NCI-H1048 (cell line): ENCODE results near the gene ZBTB20.

Experiments used
- DNase-seq: peaks from one replicate; lab custom pipeline; 2025; lab: John Stamatoyannopoulos, UW

ZBTB20 gene

GRCh38 chr3:114471478-114471877, 675.6 kb downstream of the ZBTB20 start:
- no peak for DNase-seq

- no peak for DNase-seq
Observed at GRCh38 chr3:114469070-114469469, 678.0 kb downstream of the ZBTB20 start.

- no peak for DNase-seq
Observed at GRCh38 chr3:114466816-114467215, 680.3 kb downstream of the ZBTB20 start.

DNA sequence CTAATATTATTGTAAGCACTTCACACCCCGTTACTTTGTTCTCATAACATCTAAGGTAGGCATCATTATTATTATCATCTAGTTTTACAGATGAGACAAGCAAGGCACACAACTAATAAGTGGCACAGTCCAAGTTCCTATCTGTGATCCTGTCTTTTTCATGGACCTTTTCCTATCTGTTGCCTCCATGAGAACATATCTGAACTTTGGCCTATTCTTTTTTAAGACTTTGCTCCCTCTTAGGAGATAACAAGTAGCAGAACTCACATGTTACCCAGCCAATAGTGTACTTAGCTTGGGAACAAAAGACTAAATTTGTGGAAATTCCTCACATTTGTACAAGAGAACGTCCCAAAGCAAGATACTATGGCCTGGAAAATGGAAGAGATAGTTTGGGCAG, 680.8 kb downstream of the ZBTB20 start:
- no peak for DNase-seq

DNA sequence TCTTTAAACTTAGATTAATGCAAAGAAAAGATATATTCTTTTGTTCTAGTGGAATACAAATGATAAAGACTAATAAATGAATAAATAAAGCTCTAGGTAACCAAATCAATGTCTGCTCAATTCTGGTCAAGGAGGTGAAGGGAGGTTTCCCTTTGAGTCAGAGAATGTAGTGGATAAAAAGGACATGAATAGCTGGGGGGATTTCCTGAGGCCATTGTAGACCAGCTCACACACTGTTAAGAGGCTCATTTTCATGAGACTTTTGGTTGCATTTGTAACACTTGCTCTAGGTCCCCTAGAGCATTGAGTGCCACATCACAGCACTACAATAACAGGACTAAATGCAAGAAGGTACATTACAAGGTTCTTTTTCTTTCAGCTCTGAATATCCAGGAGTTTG, 682.5 kb downstream of the ZBTB20 start:
- no peak for DNase-seq

DNA sequence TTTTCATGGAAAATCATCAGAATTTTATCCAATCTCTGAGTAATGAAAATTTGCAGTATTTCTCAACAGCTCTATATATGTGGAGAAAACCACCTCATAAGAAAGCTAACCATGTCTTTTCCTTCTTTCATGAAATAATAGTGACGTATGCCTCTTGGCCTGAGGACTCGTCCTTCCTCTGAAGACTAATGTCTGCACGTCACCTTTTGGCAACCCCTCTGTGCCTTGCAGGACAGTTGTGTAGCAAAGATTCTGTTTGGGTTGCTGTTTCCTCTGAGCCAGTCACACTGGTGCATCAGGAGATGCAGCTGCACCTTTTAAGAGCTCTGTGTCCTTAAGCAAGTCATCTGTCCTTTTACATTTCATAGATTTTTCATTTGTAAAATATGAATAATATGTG, 684.3 kb downstream of the ZBTB20 start:
- DNase-seq: no peak

DNA sequence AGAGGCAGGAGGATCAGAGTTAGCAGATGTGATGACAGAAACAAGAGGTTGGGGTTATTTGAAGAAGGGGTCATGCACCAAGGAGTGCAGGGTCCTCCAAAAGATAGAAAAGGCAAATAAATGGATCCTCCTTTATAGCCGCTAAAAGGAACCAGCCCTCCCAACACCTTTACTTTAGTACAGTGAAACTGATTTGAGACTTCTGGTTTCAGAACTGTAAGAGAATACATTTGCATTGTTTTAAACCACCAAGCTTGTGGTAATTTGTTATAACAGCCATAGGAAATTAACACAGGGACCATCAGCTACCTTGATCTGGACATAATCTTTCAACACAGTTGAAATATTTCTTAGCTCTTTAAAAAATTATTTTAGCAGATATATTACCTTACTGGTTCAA, 686.6 kb downstream of the ZBTB20 start:
- no peak for DNase-seq

DNA sequence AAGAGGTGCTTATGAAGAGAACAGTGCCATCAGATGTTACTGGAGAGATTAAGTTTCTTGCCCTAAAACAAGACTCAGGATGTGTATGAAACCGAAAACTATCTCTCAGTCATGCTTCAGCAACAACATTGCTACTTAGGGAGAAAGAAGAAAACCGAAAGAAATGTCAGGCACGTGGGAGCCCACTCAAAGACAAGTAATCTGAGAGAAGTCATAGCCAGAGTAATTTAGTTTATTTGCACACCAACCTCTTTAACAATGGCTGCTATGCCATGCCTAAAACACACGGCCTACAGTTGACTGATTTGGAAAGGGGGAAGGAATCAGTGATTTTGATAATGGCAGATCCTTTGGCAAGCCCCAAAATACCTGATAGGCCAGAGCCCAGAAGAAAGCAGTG, 690.3 kb downstream of the ZBTB20 start:
- DNase-seq: no peak

GRCh38 chr3:114455432-114455831, 691.7 kb downstream of the ZBTB20 start:
- DNase-seq: no peak

GRCh38 chr3:114454551-114455251, 692.4 kb downstream of the ZBTB20 start:
- DNase-seq: no peak

DNA sequence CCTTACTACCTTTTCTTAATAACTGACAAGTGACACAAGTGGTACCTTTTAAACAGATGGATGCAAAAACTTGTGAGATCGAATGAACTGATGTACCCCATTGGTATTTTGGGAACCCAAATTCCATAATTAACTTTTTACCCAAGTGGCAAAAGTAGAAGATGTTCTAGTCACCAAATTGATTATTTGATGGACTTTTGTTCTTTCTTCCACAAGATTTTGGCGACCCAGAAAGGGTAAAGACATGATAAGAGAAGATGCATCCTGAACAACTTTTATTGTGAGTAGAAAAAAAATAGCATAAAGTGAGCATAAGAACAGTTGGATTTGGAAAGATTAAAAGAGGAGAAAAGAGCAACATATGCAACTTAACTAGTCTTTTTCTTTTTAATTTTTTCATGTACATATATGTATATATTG, 693.7 kb downstream of the ZBTB20 start:
- DNase-seq: no peak

GRCh38 chr3:114452937-114453336, 694.2 kb downstream of the ZBTB20 start:
- no peak for DNase-seq

GRCh38 chr3:114452256-114452655, 694.8 kb downstream of the ZBTB20 start:
- no peak for DNase-seq

DNA sequence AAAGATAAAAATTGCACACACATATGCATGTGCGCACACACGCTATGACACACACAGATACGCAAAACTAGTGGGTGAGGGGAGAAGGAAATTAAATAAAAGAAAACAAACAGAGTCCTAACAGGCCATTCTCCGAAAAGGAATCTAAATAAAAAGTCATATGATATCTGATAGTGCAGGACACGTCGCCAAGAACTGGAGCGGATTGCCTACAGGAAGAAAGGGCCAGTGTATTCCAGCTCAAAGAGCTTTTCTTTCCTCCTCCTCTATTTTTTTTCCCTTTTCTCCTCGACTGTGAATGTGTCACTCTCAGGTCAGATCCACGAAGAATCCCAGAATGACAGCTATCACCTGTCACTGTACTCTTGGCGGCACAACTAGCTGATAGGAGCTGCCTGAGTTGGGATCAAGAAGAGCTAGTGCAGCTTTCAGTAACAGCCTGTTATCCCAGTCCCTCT, 695.5 kb downstream of the ZBTB20 start:
- peak; percentile 68 for DNase-seq

- DNase-seq: peak; percentile 60
Observed at GRCh38 chr3:114451051-114451451, 696.0 kb downstream of the ZBTB20 start.

GRCh38 chr3:114450008-114450596, 697.0 kb downstream of the ZBTB20 start:
- peak; percentile 48 for DNase-seq

- peak; percentile 25 for DNase-seq
Observed at GRCh38 chr3:114449271-114450007, 697.6 kb downstream of the ZBTB20 start.

- DNase-seq: no peak
Observed at GRCh38 chr3:114447950-114448479, 699.1 kb downstream of the ZBTB20 start.

DNA sequence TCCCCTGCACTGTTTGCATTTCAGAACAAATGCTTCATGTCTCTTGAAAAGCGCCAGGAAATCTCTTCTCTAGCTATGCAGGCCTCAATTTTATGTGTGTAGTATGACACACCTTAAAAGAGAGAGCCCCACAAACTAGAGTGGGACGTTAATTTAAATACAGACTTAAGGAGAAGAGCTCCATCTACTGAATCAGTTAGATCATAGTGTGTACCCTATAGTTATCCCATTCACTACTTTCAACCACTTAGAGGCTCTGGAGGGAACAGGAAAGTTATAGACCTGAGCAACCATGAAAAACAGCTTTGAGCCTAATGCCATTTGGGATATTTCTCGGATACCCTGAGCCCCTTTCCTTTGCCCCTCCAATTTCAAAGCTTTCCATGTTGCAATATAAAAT, 699.5 kb downstream of the ZBTB20 start:
- DNase-seq: no peak

DNA sequence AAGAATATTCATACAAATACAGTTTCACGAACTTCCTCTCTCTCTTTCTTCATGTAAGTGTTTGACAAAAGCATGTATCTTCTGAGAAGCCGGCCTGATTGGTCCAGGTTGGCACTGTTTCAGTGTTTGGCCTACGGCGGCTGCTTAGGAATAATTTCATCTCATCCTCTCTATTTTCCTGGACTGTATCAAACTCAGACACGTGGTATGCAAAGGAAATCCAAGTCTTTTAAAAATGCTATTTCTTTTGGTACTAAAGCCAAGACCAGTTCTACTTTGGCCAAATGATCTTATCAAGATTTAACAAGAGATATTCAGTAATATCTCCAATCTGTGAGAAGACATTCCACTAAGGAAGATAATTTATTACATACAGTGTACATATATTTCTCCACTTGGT, 700.5 kb downstream of the ZBTB20 start:
- DNase-seq: no peak

GRCh38 chr3:114445233-114445632, 701.9 kb downstream of the ZBTB20 start:
- DNase-seq: no peak

GRCh38 chr3:114444216-114444615, 702.9 kb downstream of the ZBTB20 start:
- no peak for DNase-seq

GRCh38 chr3:114442246-114442645, 704.8 kb downstream of the ZBTB20 start:
- peak; percentile 6 for DNase-seq
